ENCODE data around the gene TUB.

TUB gene

DNA sequence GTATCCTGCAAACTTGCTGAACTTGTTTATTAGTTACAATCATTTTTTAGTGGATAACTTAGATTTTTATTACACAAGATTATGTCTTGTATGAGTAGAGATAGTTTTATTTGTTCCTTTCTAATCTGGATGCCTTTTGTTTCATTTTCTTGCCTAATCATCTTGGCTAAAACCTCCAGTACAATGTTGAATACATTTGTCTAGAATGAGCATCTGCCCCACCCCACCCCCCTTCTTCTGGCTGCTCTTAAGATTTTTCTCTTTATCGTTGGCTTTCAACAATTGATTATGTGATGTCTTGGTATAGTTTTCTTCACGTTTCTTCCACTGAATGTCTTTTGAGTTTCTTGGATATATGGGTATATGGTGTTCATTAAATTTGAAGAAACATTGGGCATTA is 37.3 kb upstream of the TUB start (continued):
- TF ChIP-seq KLF8 (tag by site-specific recombination; IDR thresholded peaks at IDR 0.05) (no peak), EGR2 (tag by site-specific recombination; IDR thresholded peaks at IDR 0.05; ENCODE audit: low read depth) (no peak), ZFP3 (tag by site-specific recombination; IDR thresholded peaks at IDR 0.05; ENCODE audit: low read depth) (no peak), ZNF26 (tag by site-specific recombination; IDR thresholded peaks at IDR 0.05) (no peak), ZNF768 (tag by site-specific recombination; IDR thresholded peaks at IDR 0.05) (no peak), ZNF292 (tag by site-specific recombination; IDR thresholded peaks at IDR 0.05; ENCODE audit: borderline replicate concordance, low read depth) (no peak)
- TF ChIP-seq, protein P1, sequence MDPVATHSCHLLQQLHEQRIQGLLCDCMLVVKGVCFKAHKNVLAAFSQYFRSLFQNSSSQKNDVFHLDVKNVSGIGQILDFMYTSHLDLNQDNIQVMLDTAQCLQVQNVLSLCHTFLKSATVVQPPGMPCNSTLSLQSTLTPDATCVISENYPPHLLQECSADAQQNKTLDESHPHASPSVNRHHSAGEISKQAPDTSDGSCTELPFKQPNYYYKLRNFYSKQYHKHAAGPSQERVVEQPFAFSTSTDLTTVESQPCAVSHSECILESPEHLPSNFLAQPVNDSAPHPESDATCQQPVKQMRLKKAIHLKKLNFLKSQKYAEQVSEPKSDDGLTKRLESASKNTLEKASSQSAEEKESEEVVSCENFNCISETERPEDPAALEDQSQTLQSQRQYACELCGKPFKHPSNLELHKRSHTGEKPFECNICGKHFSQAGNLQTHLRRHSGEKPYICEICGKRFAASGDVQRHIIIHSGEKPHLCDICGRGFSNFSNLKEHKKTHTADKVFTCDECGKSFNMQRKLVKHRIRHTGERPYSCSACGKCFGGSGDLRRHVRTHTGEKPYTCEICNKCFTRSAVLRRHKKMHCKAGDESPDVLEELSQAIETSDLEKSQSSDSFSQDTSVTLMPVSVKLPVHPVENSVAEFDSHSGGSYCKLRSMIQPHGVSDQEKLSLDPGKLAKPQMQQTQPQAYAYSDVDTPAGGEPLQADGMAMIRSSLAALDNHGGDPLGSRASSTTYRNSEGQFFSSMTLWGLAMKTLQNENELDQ (tag by site-specific recombination; IDR thresholded peaks at IDR 0.05; ENCODE audit: low read depth) = no peak

DNA sequence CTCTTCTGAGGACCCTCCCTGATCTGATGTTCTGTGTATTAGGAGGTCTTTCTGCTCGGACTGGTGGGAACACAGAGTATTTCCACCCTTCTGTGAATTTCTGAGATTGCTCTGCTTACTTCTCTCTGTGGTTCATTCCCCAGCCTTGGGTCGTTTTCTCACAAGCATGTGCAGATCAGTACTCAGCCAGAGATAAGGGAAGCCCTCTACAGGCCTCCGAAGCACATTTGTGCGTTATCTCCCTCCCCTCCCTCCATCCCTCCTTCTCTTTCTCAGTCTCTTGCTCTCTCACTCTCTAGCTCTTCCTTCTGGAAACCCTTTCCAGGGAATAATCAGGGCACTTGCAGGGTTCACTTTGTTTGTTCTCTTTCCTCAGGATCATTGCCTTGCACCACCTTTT is 35.2 kb upstream of the TUB start:
- Histone ChIP-seq H3K4me1 (ENCODE audit: control insufficient read depth, insufficient read depth, low read length) (no peaks in the 10 kb centered on the region), H3K9me3 (ENCODE audit: control insufficient read depth, insufficient read depth, low read depth, low read length) (no peaks in the 10 kb centered on the region), H3K36me3 (ENCODE audit: control insufficient read depth in 2 of 2, insufficient read depth in 1 of 2, low read length in 2 of 2) (no peaks in the 10 kb centered on the region), H3K27ac (ENCODE audit: extremely low read depth, low read depth, low read length) (no peak overlapping the region), H3K4me3 (ENCODE audit: low read depth, low read length) (no peak overlapping the region)
- TF ChIP-seq ZNF48 (tag by site-specific recombination; IDR thresholded peaks at IDR 0.05) (no peak), ZNF157 (tag by site-specific recombination; IDR thresholded peaks at IDR 0.05) (no peak), ZBTB17 (tag by site-specific recombination; IDR thresholded peaks at IDR 0.05) (no peak), ZNF335 (tag by site-specific recombination; conservative IDR thresholded peaks at IDR 0.05) (no peak), ZNF747 (tag by site-specific recombination; IDR thresholded peaks at IDR 0.05) (no peak)
- TF ChIP-seq, protein P2, sequence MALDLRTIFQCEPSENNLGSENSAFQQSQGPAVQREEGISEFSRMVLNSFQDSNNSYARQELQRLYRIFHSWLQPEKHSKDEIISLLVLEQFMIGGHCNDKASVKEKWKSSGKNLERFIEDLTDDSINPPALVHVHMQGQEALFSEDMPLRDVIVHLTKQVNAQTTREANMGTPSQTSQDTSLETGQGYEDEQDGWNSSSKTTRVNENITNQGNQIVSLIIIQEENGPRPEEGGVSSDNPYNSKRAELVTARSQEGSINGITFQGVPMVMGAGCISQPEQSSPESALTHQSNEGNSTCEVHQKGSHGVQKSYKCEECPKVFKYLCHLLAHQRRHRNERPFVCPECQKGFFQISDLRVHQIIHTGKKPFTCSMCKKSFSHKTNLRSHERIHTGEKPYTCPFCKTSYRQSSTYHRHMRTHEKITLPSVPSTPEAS (tag by site-specific recombination; IDR thresholded peaks at IDR 0.05) = no peak
- POLR2A ChIA-PET = no interaction called here
- CTCF ChIA-PET = interaction anchor here (1.2 to 2.3 kb wide), 2 partner anchors 12 to 45 kb away, joined by 3 to 12 read pairs; no protein-coding TSS in a partner anchor

DNA sequence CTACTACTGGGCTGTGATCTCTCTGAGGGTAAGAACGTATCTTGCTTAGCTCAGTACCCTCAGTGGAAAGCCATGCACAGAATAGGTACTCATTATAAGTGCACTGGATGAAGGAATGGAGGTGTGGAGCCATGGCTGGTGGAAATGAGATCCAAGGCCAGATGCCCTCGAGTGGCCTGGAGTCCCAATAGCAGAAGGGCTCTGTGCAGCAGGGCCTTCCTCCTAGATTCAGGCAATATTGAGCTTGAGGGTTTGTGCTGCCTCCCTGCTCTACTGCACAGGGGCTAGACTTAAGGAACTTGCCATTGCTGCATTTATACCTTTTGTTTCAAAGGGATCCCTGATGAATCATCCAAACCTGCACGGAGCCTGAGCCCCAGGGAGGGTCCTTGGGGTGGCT is 33.6 kb upstream of the TUB start:
- Histone ChIP-seq H3K36me3 (ENCODE audit: control insufficient read depth in 2 of 2, insufficient read depth in 1 of 2, low read length in 2 of 2) (no peaks in the 10 kb centered on the region), H3K4me1 (ENCODE audit: control insufficient read depth, insufficient read depth, low read length) (no peaks in the 10 kb centered on the region), H3K4me3 (ENCODE audit: low read depth, low read length) (no peak overlapping the region), H3K27ac (ENCODE audit: extremely low read depth, low read depth, low read length) (no peak overlapping the region), H3K9me3 (ENCODE audit: control insufficient read depth, insufficient read depth, low read depth, low read length) (no peaks in the 10 kb centered on the region)
- ChIA-PET CTCF (interaction anchor here (0.9 to 2.2 kb wide), 2 partner anchors 13 to 41 kb away, joined by 5 to 24 read pairs; no protein-coding TSS in a partner anchor), POLR2A (no interaction called here)
- TF ChIP-seq KLF8 (tag by site-specific recombination; IDR thresholded peaks at IDR 0.05) = no peak

GRCh38 chr11:8049084-8049483 is 31.9 kb upstream of the TUB start:
- Histone ChIP-seq H3K36me3 (ENCODE audit: control insufficient read depth in 2 of 2, insufficient read depth in 1 of 2, low read length in 2 of 2) (no peaks in the 10 kb centered on the region), H3K4me1 (ENCODE audit: control insufficient read depth, insufficient read depth, low read length) (no peaks in the 10 kb centered on the region), H3K9me3 (ENCODE audit: control insufficient read depth, insufficient read depth, low read depth, low read length) (no peaks in the 10 kb centered on the region), H3K4me3 (ENCODE audit: low read depth, low read length) (no peak overlapping the region), H3K27ac (ENCODE audit: extremely low read depth, low read depth, low read length) (no peak overlapping the region)
- TF ChIP-seq ZNF366 (tag by site-specific recombination; conservative IDR thresholded peaks at IDR 0.05) (no peak), PRDM1 (tag by site-specific recombination; IDR thresholded peaks at IDR 0.05) (no peak), ZNF677 (tag by site-specific recombination; IDR thresholded peaks at IDR 0.05) (no peak), ZNF274 (IDR thresholded peaks at IDR 0.05; ENCODE audit: low read length) (no peak), ZNF274 (tag by site-specific recombination; IDR thresholded peaks at IDR 0.05; ENCODE audit: borderline replicate concordance) (no peak), ZNF768 (tag by site-specific recombination; IDR thresholded peaks at IDR 0.05) (no peak), ZNF623 (tag by site-specific recombination; IDR thresholded peaks at IDR 0.05) (no peak), ZNF157 (tag by site-specific recombination; IDR thresholded peaks at IDR 0.05) (no peak), ZNF391 (tag by site-specific recombination; IDR thresholded peaks at IDR 0.05; ENCODE audit: borderline replicate concordance, low read depth) (no peak)
- TF ChIP-seq, protein P3, sequence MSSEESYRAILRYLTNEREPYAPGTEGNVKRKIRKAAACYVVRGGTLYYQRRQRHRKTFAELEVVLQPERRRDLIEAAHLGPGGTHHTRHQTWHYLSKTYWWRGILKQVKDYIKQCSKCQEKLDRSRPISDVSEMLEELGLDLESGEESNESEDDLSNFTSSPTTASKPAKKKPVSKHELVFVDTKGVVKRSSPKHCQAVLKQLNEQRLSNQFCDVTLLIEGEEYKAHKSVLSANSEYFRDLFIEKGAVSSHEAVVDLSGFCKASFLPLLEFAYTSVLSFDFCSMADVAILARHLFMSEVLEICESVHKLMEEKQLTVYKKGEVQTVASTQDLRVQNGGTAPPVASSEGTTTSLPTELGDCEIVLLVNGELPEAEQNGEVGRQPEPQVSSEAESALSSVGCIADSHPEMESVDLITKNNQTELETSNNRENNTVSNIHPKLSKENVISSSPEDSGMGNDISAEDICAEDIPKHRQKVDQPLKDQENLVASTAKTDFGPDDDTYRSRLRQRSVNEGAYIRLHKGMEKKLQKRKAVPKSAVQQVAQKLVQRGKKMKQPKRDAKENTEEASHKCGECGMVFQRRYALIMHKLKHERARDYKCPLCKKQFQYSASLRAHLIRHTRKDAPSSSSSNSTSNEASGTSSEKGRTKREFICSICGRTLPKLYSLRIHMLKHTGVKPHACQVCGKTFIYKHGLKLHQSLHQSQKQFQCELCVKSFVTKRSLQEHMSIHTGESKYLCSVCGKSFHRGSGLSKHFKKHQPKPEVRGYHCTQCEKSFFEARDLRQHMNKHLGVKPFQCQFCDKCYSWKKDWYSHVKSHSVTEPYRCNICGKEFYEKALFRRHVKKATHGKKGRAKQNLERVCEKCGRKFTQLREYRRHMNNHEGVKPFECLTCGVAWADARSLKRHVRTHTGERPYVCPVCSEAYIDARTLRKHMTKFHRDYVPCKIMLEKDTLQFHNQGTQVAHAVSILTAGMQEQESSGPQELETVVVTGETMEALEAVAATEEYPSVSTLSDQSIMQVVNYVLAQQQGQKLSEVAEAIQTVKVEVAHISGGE (tag by site-specific recombination; conservative IDR thresholded peaks at IDR 0.05; ENCODE audit: low read depth) = no peak
- POLR2A ChIA-PET = interaction anchor here (0.5 kb wide), 1 partner anchor 634 kb away, joined by 3 read pairs; no protein-coding TSS in a partner anchor
- CTCF ChIA-PET = interaction anchor here (2.2 to 3.1 kb wide), 2 partner anchors 15 to 43 kb away, joined by 9 to 24 read pairs; no protein-coding TSS in a partner anchor
